Fibroblast of lung (primary cell): ENCODE results near the gene STAB2. TPM values are rescaled to one million over a fixed set of nuclear protein-coding genes. Genes with fewer than 3 reads are reported as not detected.

Experiments used
- DNase-seq, 2 donors: peaks; one replicate each; pipeline versions ENCODE4 v3.0.0 to v3.0.0-alpha.2; 2010; ENCODE audit warnings: low read depth in 2 of 2
- H2AFZ ChIP-seq: 2 replicates; pipeline ENCODE4 v1.5.1; 2012; ENCODE audit warnings: low read length, control low read depth, inconsistent platforms
- H3K27ac ChIP-seq: 2 replicates; pipeline ENCODE4 v1.5.1; 2011; ENCODE audit warnings: low read length, control low read depth; ENCODE audit not compliant: insufficient read depth
- H3K27me3 ChIP-seq: 2 replicates; pipeline ENCODE4 v1.5.1; 2011; ENCODE audit warnings: mild to moderate bottlenecking, low read length; ENCODE audit not compliant: control insufficient read depth, insufficient read depth
- H3K36me3 ChIP-seq: 2 replicates; pipeline ENCODE4 v1.5.1; 2011; ENCODE audit warnings: low read length; ENCODE audit not compliant: control insufficient read depth, insufficient read depth
- H3K4me1 ChIP-seq: 2 replicates; pipeline ENCODE4 v1.5.1; 2011; ENCODE audit warnings: low read length; ENCODE audit not compliant: control insufficient read depth, insufficient read depth; ENCODE audit errors: extremely low read depth
- H3K4me2 ChIP-seq: 2 replicates; pipeline ENCODE4 v1.5.1; 2011; ENCODE audit warnings: low read length, control low read depth; ENCODE audit not compliant: insufficient read depth; ENCODE audit errors: extremely low read depth
- H3K4me3 ChIP-seq, 4 experiments: fragments of 200-600 bp in 1 of 4; sonication (generic) in 1 of 4; replicated peaks in 1 of 4; 2 replicates each; pipeline ENCODE4 v1.5.1; 2011 to 2016; ENCODE audit warnings: low read length in 4 of 4, low read depth in 3 of 4, mild to moderate bottlenecking in 3 of 4, control low read depth in 2 of 4, inconsistent platforms in 1 of 4, mixed read lengths in 1 of 4; ENCODE audit not compliant: insufficient read depth in 1 of 4; ENCODE audit errors: control extremely low read depth in 1 of 4
- H3K79me2 ChIP-seq: 2 replicates; pipeline ENCODE4 v1.5.1; 2012; ENCODE audit warnings: mild to moderate bottlenecking, low read length, inconsistent platforms; ENCODE audit not compliant: control insufficient read depth, insufficient read depth
- H3K9ac ChIP-seq: 2 replicates; pipeline ENCODE4 v1.5.1; 2011; ENCODE audit warnings: mild to moderate bottlenecking, low read length, control low read depth; ENCODE audit not compliant: insufficient read depth
- H3K9me3 ChIP-seq: 2 replicates; pipeline ENCODE4 v1.5.1; 2012; ENCODE audit warnings: low read depth, low read length; ENCODE audit not compliant: control insufficient read depth, insufficient read depth
- H4K20me1 ChIP-seq: 2 replicates; pipeline ENCODE4 v1.5.1; 2011; ENCODE audit warnings: low read length; ENCODE audit not compliant: control insufficient read depth, insufficient read depth; ENCODE audit errors: extremely low read depth
- CTCF ChIP-seq, 2 donors: IDR thresholded peaks in 1 of 2; conservative IDR thresholded peaks in 1 of 2; 1 replicate in 1 of 2; 2 replicates in 1 of 2; pipeline ENCODE4 v1.5.1; 2011 to 2012; ENCODE audit warnings: low read length in 2 of 2, control low read depth in 1 of 2, inconsistent platforms in 1 of 2, low read depth in 1 of 2, mild to moderate bottlenecking in 1 of 2
- EZH2 ChIP-seq: IDR thresholded peaks from 2 replicates; pipeline ENCODE4 v1.5.1; 2012; ENCODE audit warnings: low read length, control low read depth, mild to moderate bottlenecking; ENCODE audit errors: missing control alignments
- polyA plus RNA-seq, 2 donors: library from polyadenylated mRNA; depleted of rRNA in 1 of 2; stranded (reverse) in 1 of 2; unstranded in 1 of 2; fragments of >200 nt; gene quantifications; 2 replicates each; pipeline ENCODE4 v1.2.1, GENCODE V29; 2011 to 2012; ENCODE audit warnings: missing spikeins in 1 of 2
- total RNA-seq: library from RNA; depleted of rRNA; stranded (reverse); fragments of >200 nt; gene quantifications from 2 replicates; pipeline ENCODE4 v1.2.1, GENCODE V29; 2014

STAB2 gene
- total and polyA plus RNA-seq, 2 donors (not counting 1 experiment from before 2014, with no cell fraction given), result not detected

- H3K4me1 ChIP-seq, result no peaks in the 10 kb centered on the region
- H3K36me3 ChIP-seq, result no peaks in the 10 kb centered on the region
- TF ChIP-seq CTCF (conservative IDR thresholded peaks at IDR 0.05 in 1 of 2, IDR thresholded peaks at IDR 0.05 in 1 of 2; ENCODE audit: low read depth in 1 of 2, low read length in 2 of 2) (no peak), EZH2 (no peak)
- no peak overlapping the region for H3K9ac ChIP-seq
- no peak overlapping the region for H3K4me3 ChIP-seq
- no peak overlapping the region for H3K27ac ChIP-seq
- no peaks in the 10 kb centered on the region for H3K27me3 ChIP-seq
- DNase-seq, result no peak
- no peaks in the 10 kb centered on the region for H4K20me1 ChIP-seq
- no peak overlapping the region for H2AFZ ChIP-seq
- H3K4me2 ChIP-seq, result no peak overlapping the region
- no peaks in the 10 kb centered on the region for H3K9me3 ChIP-seq
- no peaks in the 10 kb centered on the region for H3K79me2 ChIP-seq
Observed at GRCh38 chr12:103599274-103599673, 12.2 kb downstream of the STAB2 start.

GRCh38 chr12:103600967-103601728 lies 14.1 kb downstream of the STAB2 start:
- Histone ChIP-seq H3K4me3 (no peak overlapping the region), H3K79me2 (no peaks in the 10 kb centered on the region), H3K4me1 (no peaks in the 10 kb centered on the region), H3K4me2 (no peak overlapping the region), H2AFZ (no peak overlapping the region), H3K27me3 (no peaks in the 10 kb centered on the region), H3K27ac (no peak overlapping the region), H3K9ac (no peak overlapping the region), H4K20me1 (no peaks in the 10 kb centered on the region), H3K9me3 (no peaks in the 10 kb centered on the region), H3K36me3 (no peaks in the 10 kb centered on the region)
- no peak for DNase-seq
- TF ChIP-seq EZH2 (no peak), CTCF (conservative IDR thresholded peaks at IDR 0.05 in 1 of 2, IDR thresholded peaks at IDR 0.05 in 1 of 2; ENCODE audit: low read depth in 1 of 2, low read length in 2 of 2) (no peak)

- Histone ChIP-seq H4K20me1 (no peaks in the 10 kb centered on the region), H3K9me3 (no peaks in the 10 kb centered on the region), H3K27me3 (no peaks in the 10 kb centered on the region), H2AFZ (no peak overlapping the region), H3K36me3 (no peaks in the 10 kb centered on the region), H3K4me1 (no peaks in the 10 kb centered on the region), H3K27ac (no peak overlapping the region), H3K4me2 (no peak overlapping the region), H3K79me2 (no peaks in the 10 kb centered on the region), H3K4me3 (no peak overlapping the region), H3K9ac (no peak overlapping the region)
- TF ChIP-seq CTCF (conservative IDR thresholded peaks at IDR 0.05 in 1 of 2, IDR thresholded peaks at IDR 0.05 in 1 of 2; ENCODE audit: low read depth in 1 of 2, low read length in 2 of 2) (no peak), EZH2 (no peak)
- DNase-seq, result no peak
Observed at GRCh38 chr12:103620395-103620794, 33.3 kb downstream of the STAB2 start.
